Loucy (cell line): ENCODE measurements around the gene ARHGAP26.

Experiments used
- CTCF ChIP-seq: fragments of 200-600 bp; sonication (generic); conservative IDR thresholded peaks from 2 replicates; pipeline ENCODE4 v1.5.1; 2014; ENCODE audit warnings: mild to moderate bottlenecking, antibody characterized with exemption, low read length
- EZH2phosphoT487 ChIP-seq: fragments of 200-600 bp; IDR thresholded peaks from 2 replicates; pipeline ENCODE4 v1.6.1; 2018; ENCODE audit warnings: antibody characterized with exemption, mild to moderate bottlenecking, moderate library complexity, borderline replicate concordance

GRCh38 chr5:142811866-142812557 lies 41.8 kb downstream of the ARHGAP26 start:
- TF ChIP-seq CTCF (no peak), EZH2phosphoT487 (no peak)
